ENCODE measurements around the gene HOXA10.

The HOXA10 gene

DNA sequence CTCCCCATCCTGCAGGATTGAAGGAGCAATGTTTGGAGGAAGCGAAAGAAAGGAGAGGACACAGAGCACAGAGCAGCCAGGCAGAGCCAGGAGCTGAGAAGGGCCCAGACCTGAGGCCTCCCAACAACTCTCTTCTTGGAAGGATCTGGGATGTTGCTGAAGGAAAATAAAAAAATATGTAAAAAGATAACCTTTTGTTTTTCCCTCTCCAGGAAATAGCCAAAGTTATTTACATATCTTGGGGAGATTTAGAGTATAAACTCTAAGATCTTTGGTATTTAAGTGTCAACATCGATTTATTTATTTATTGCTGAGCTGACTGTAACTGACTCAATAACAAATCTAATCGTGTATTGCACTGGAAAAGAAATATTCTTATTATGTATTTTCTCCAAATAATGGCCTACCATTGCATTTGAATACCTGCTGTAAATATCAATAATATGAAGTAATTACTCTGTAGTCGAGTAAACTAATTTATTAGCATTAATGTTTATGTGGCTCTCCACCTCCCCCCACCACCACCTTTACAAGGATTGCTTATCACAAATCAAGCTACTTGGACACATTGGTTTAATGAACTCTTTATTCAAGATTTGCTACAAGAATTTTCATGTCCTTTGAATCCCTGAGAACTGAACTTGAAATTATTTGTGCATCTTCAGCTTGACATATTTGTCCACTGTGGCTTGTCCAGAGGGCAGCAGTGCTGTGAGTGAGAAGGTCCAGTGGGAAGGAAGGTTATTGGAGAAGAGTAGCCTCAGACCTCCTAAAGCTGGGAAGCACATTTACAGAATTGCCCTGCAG is 12.8 kb upstream of the HOXA10 start:
- H3K27ac ChIP-seq = peak overlapping the region; percentile 98
- TF ChIP-seq, protein P1, sequence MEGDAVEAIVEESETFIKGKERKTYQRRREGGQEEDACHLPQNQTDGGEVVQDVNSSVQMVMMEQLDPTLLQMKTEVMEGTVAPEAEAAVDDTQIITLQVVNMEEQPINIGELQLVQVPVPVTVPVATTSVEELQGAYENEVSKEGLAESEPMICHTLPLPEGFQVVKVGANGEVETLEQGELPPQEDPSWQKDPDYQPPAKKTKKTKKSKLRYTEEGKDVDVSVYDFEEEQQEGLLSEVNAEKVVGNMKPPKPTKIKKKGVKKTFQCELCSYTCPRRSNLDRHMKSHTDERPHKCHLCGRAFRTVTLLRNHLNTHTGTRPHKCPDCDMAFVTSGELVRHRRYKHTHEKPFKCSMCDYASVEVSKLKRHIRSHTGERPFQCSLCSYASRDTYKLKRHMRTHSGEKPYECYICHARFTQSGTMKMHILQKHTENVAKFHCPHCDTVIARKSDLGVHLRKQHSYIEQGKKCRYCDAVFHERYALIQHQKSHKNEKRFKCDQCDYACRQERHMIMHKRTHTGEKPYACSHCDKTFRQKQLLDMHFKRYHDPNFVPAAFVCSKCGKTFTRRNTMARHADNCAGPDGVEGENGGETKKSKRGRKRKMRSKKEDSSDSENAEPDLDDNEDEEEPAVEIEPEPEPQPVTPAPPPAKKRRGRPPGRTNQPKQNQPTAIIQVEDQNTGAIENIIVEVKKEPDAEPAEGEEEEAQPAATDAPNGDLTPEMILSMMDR (conservative IDR thresholded peaks at IDR 0.05) = no peak

DNA sequence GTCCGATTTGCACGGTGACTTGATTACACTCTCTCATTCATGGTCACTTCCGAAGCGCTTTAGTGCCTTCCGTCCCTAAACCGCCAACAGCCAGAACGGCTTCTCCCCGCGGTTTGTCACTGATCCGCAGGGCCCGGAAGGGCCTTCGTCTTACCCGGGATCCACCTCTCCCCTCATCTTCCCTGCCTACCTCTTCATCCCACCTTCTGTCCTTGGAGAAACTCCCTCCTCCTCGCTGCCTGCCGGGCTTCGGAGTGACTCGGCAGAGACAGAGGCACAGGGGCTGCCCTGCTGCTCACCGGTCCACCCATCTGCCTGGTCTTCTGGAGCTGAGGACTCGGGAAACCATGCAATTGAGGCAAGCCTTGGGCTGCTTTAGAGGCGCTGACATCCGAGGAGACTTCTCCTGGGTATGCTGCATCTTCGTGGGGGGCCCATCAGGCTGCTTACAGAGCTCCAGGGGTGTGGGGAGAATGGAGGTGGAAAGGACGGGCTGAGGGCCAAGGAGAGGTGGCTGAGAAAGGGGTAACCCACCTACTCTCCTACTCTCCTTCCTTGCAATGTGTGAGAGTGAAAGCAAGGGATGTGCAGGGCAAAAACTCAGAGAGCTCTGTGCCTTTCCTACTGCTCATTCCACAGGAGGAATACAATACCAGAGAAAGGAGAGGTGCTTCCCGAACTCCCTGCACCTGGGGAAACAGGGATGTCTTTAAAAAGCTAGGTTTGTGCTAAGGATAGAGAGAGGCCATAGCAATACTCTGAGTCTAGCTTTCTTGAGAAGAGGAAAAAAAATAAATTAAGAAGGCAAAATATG is 11.9 kb upstream of the HOXA10 start:
- H3K27ac ChIP-seq = peak overlapping the region; percentile 98
- TF ChIP-seq, protein P1 (conservative IDR thresholded peaks at IDR 0.05) = no peak

GRCh38 chr7:27185013-27185853 is 11.1 kb upstream of the HOXA10 start, which contains the start of gene HOXA11:
Gene HOXA11, minus strand, starts transcription at chr7:27185232. Its CDS starts 88 bp downstream, at chr7:27185144.
- TF ChIP-seq, protein P1 (conservative IDR thresholded peaks at IDR 0.05) = no peak
- H3K27ac ChIP-seq = peak within 1 kb of the TSS; percentile 98

- TF ChIP-seq, protein P1 (conservative IDR thresholded peaks at IDR 0.05) = no peak
- peak overlapping the region; percentile 98 for H3K27ac ChIP-seq
Observed at GRCh38 chr7:27184337-27185012, 10.4 kb upstream of the HOXA10 start.

DNA sequence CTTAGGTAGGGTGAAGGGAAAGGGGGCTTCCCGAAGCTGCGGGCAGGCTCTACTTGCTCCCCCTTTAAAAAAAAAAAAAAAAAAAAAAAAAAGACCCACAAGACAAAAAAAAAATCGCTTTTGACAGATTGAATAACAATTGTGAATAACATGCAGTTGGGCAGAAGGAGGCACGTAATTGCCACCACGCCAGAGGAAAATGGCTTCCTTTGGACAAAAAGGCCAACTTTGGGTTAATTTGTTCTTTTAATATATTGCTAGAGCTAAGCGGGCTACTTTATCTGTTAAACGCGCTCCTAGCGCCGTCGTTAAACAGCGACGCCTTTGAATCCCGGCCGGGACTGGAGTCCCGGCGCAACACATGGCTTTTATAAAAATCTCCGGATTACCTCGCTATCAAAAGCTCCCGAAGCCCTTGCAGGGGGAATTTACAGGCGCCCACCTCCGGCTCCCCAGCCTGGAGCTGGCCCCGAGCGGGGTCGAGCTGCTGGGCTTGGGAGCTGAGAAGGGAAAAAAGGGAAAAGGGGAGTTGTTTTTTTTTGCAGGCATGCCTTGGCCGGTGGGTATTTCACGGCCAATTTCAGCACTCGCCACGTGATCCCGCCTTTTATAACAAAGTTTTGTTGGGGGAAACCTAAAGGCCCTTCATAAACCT is 9.7 kb upstream of the HOXA10 start:
- TF ChIP-seq, protein P1 (conservative IDR thresholded peaks at IDR 0.05) = no peak
- peak overlapping the region; percentile 98 for H3K27ac ChIP-seq

DNA sequence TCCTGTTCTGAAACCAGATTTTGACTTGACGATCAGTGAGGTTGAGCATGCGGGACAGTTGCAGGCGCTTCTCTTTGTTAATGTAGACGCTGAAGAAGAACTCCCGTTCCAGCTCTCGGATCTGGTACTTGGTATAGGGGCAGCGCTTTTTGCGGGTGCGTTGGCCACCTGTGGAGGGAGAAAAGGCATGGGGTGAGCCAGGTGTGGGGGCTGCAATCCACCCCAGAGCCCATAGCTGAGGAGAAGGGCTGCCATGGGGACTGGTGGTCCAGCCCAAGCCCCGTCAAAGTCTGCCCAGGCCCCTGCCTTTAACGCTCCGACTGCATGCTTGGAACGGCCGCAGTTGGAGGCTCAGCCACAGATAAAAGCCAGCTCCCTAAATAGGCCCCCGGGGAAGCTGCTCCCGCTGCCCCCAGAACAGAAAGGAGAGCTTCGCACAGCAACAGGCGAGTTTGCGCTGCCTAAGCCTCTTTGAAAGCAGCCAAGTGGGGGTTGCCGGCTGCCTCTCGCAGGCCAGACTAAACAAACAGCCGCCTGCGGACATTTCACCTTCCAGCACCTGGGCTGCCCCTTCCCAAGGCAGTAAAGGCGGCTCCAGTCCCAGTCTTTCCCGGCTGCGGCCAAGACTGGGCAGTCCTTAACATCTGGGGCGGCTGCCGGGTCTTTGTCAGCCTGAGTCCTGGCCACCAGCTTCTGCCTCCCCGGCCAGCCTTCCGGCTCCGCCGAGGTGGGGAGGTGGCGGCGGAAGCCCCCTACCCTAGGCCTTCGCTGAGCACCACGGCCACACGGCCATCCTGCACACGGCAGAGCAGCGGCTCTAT is 9.0 kb upstream of the HOXA10 start:
- TF ChIP-seq, protein P1 (conservative IDR thresholded peaks at IDR 0.05) = no peak
- H3K27ac ChIP-seq = peak overlapping the region; percentile 98

Measured in VCaP (cell line).